Ishikawa (cell line): ENCODE results near the gene ASF1A.

Source experiments
- CEBPB ChIP-seq: IDR thresholded peaks from 2 replicates; pipeline ENCODE4 v1.6.1; 2012
- CREB1 ChIP-seq: IDR thresholded peaks from 2 replicates; pipeline ENCODE4 v1.6.1; 2012; ENCODE audit warnings: low read depth
- EGR1 ChIP-seq: IDR thresholded peaks from 2 replicates; pipeline ENCODE4 v1.6.1; 2012
- EP300 ChIP-seq: IDR thresholded peaks from 2 replicates; pipeline ENCODE4 v1.6.1; 2012; ENCODE audit warnings: borderline replicate concordance
- FOXM1 ChIP-seq: IDR thresholded peaks from 2 replicates; pipeline ENCODE4 v1.6.1; 2012; ENCODE audit warnings: low read depth, borderline replicate concordance
- MAX ChIP-seq: IDR thresholded peaks from 2 replicates; pipeline ENCODE4 v1.6.1; 2012
- NFIC ChIP-seq: IDR thresholded peaks from 2 replicates; pipeline ENCODE4 v1.6.1; 2012
- RAD21 ChIP-seq: IDR thresholded peaks from 2 replicates; pipeline ENCODE4 v1.6.1; 2012; ENCODE audit warnings: low read depth
- REST ChIP-seq: IDR thresholded peaks from 2 replicates; pipeline ENCODE4 v1.6.1; 2012; ENCODE audit warnings: low read depth, mild to moderate bottlenecking
- TAF1 ChIP-seq: IDR thresholded peaks from 2 replicates; pipeline ENCODE4 v1.6.1; 2012; ENCODE audit warnings: low read depth, mild to moderate bottlenecking
- TCF12 ChIP-seq: IDR thresholded peaks from 2 replicates; pipeline ENCODE4 v1.6.1; 2012; ENCODE audit warnings: low read depth
- TEAD4 ChIP-seq: IDR thresholded peaks from 2 replicates; pipeline ENCODE4 v1.6.1; 2012
- USF1 ChIP-seq: IDR thresholded peaks from 2 replicates; pipeline ENCODE4 v1.6.1; 2012
- YY1 ChIP-seq: IDR thresholded peaks from 2 replicates; pipeline ENCODE4 v1.6.1; 2012; ENCODE audit warnings: low read depth
- ZBTB7A ChIP-seq: IDR thresholded peaks from 2 replicates; pipeline ENCODE4 v1.6.1; 2012; ENCODE audit warnings: low read depth

Gene ASF1A

DNA sequence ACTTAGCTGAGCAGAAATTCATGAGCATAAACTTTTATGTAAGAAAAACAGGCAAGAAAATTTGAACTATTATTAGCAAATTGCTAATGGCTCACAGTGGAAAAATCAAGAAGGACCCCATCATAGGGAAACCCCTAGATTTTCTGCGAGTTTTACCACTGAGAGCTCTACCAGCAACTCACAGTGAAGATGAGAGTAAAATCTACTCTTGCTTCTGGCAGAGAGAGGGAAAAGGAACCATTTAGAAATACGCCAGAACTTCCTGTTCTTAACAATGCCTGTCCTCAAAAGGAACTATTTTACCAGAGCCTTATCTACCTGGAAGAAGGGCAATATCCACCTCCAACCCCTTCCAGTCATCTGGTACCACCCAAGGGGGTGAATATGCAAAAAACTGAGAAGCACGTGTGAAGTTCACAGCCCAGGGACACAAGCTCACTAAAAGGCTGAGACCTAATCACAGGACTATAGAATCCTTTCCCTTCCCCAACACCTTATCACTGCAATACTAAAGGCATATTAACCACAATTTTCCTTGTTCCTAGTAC lies 34.4 kb upstream of the ASF1A start:
- TF ChIP-seq ZBTB7A (no peak), CREB1 (no peak), RAD21 (no peak), EP300 (no peak), REST (no peak), TEAD4 (no peak), EGR1 (no peak), TAF1 (no peak), YY1 (no peak), FOXM1 (no peak), USF1 (no peak), TCF12 (no peak), NFIC (no peak), MAX (no peak), CEBPB (no peak)

DNA sequence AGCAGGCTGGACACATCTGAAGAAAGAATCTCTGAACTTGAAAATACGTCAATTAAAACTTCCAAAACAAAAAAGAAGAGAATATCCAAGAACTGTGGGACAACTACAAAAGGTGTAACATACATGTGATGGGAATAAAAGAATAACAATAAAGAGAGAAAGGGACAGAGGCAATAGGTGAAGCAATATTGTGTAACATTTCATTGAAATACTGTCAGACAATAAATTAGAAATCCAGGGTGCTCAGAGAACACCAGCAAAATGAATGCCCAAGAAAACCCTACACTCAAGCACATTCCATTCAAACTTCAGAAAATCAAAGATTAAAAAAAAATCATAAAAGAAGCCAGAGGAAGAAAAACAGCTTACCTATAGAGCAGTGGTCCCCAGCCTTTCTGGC lies 33.6 kb upstream of the ASF1A start:
- no peak for TF ChIP-seq ZBTB7A
- TF ChIP-seq MAX = no peak
- TF ChIP-seq CREB1 = no peak
- no peak for TF ChIP-seq TEAD4
- no peak for TF ChIP-seq REST
- no peak for TF ChIP-seq RAD21

- TF ChIP-seq NFIC (no peak), TEAD4 (no peak), YY1 (no peak), CREB1 (no peak), CEBPB (no peak), FOXM1 (no peak), ZBTB7A (no peak), MAX (no peak), USF1 (no peak), EGR1 (no peak), TAF1 (no peak), TCF12 (no peak), EP300 (no peak), RAD21 (no peak), REST (no peak)
Measured at GRCh38 chr6:118860880-118861279, 33.1 kb upstream of the ASF1A start.

DNA sequence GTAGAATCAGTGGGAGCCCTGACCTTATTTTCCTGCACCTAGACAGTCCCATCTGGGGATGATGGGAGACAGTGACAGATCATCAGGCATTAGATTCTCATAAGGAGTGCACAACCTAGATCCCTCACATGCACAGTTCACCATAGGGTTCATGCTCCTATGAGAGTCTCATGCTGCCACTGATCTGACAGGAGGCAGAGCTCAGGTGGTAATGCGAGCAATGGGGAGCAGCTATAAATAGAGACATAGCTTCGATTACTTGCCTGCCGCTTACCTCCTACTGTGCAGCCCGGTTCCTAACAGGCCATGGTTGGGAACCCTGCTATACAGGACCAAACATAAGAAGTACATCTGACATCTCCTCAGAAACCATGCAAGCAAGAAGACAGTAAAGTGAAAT lies 31.5 kb upstream of the ASF1A start:
- TF ChIP-seq REST (no peak), EP300 (no peak), EGR1 (no peak), CREB1 (no peak), FOXM1 (no peak), TEAD4 (no peak), NFIC (no peak), RAD21 (no peak), USF1 (no peak), MAX (no peak), CEBPB (no peak), TCF12 (no peak), YY1 (no peak), ZBTB7A (no peak)
